Skeletal muscle tissue (tissue), 4 donors: ENCODE measurements around the gene PPARG. TPM values are rescaled to one million over a fixed set of nuclear protein-coding genes. Genes with fewer than 3 reads are reported as not detected.
A peak's percentile ranks its signal among the peaks of the same experiment; 100 is the strongest.
"Not testable (repeated sequence)": the region's sequence is repeated elsewhere in the genome, so short reads cannot be mapped to it uniquely, and the experiment has no call there.

ENCODE experiments used
- H3K27ac ChIP-seq: one replicate; pipeline ENCODE4 v1.7.0; 2013; ENCODE audit warnings: mild to moderate bottlenecking, low read depth, low read length, inconsistent platforms
- H3K27me3 ChIP-seq, 3 donors: one replicate each; pipeline ENCODE4 v1.7.0; 2013; ENCODE audit warnings: low read length in 3 of 3; ENCODE audit not compliant: control insufficient read depth in 3 of 3, insufficient read depth in 3 of 3
- H3K36me3 ChIP-seq, 3 donors: one replicate each; pipeline ENCODE4 v1.7.0; 2013; ENCODE audit warnings: low read length in 3 of 3; ENCODE audit not compliant: control insufficient read depth in 3 of 3, insufficient read depth in 3 of 3
- H3K4me1 ChIP-seq, 3 donors: one replicate each; pipeline ENCODE4 v1.7.0; 2013; ENCODE audit warnings: low read length in 3 of 3, mild to moderate bottlenecking in 3 of 3; ENCODE audit not compliant: control insufficient read depth in 3 of 3, insufficient read depth in 3 of 3
- H3K4me3 ChIP-seq, 3 donors: one replicate each; pipeline ENCODE4 v1.7.0; 2013; ENCODE audit warnings: low read length in 3 of 3
- H3K9ac ChIP-seq, 3 donors: one replicate each; pipeline ENCODE4 v1.7.0; 2013; ENCODE audit warnings: low read length in 3 of 3, mild to moderate bottlenecking in 3 of 3, moderate library complexity in 2 of 3, low read depth in 1 of 3
- H3K9me3 ChIP-seq, 3 donors: one replicate each; pipeline ENCODE4 v1.7.0; 2013; ENCODE audit warnings: low read length in 3 of 3; ENCODE audit not compliant: control insufficient read depth in 3 of 3
- total RNA-seq: library from RNA; depleted of rRNA; stranded (reverse); fragments of >200 nt; gene quantifications from one replicate; pipeline ENCODE4 v1.2.3, GENCODE V29; 2014
- donor health status: Osteomylitis.

PPARG gene
- total RNA-seq, 1 donor from 2014 or later, result 30.3 TPM

DNA sequence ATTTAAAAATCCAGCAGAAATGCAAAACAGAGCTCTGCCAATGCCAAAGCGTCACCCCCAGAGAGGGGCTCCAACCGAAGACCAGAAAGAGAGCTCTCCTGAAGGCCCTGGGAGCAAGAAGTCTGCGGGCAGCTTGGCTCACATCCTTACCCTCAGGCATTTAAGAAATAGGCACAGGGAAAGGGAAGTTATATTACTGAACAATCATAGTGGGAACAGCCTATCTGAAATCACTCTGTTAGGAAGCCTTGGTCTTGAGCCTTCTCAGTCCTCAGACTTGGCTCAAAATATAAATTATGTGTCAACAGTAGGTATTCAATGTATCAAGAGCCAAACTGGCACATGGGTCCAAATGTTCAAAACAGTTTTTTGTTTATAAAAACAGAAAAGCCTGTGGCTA is 10.3 kb upstream of the PPARG start:
- Histone ChIP-seq H3K27me3 (peaks cover 0 to 2% (median 0%) of the 10 kb centered on the region in 3 donors), H3K4me3 (no peak overlapping the region), H3K27ac (no peak overlapping the region), H3K4me1 (no peaks in the 10 kb centered on the region), H3K9me3 (no peaks in the 10 kb centered on the region), H3K9ac (no peak overlapping the region), H3K36me3 (no peaks in the 10 kb centered on the region)

DNA sequence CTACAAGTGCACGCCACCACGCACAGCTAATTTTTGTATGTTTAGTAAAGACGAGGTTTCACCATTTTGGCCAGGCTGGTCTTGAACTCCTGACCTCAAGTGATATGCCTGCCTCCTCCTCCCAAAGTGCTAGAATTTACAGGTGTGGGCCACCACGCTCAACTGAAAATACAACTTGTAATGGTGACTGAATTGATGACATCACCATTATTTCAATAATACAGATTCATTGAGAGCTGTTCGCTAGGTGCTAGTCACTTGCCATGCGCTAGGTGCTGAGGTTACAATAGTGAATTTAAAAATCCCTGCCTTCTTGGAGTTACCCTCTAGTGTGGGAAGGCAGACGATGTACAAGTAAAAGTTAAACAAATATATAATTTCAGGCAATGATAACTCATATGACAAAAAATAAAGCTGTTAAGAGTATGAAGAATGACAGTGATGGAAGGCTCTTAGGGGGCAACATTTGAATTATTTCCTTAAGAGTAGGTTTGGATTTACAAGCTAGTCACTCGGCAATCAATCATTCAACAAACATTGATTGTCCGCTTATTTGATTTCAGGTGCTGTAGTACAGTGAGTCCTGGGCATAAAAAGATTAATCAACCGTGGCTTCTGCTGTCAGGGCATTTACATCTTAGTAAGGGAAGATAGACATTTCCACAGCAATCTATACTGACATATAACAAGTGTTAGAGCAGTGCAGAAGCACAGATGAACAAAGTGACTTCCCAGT is 9.1 kb upstream of the PPARG start:
- Histone ChIP-seq H3K9me3 (no peaks in the 10 kb centered on the region), H3K27ac (no peak overlapping the region), H3K9ac (no peak overlapping the region), H3K4me1 (no peaks in the 10 kb centered on the region), H3K4me3 (no peak overlapping the region), H3K36me3 (no peaks in the 10 kb centered on the region), H3K27me3 (peaks cover 0 to 2% (median 0%) of the 10 kb centered on the region in 3 donors)

DNA sequence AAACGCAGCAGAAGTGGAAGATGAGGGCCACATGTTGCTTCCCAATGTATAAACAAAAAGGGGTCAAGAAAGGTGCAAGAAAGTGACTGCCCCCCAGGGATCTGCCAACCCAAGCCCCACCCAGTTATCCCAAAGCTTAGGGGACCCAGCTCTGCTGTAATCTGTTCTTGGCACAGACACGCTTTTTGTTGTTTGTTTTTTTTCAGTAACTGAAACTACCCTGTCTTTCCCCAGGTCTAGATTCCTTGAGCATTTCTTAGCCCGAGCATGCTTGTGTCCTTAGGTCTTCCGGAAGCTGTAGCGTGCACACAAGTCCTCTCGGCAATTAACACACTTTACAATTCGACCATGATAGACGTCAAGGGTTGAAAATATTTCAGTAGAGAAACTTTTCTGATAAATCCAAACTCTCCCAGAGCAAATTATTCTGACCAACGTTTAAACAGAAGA is 8.5 kb upstream of the PPARG start:
- H3K4me1 ChIP-seq, result no peaks in the 10 kb centered on the region
- no peak overlapping the region for H3K27ac ChIP-seq
- H3K4me3 ChIP-seq, result no peak overlapping the region
- H3K27me3 ChIP-seq, result peaks cover 0 to 3% (median 2%) of the 10 kb centered on the region in 3 donors
- no peaks in the 10 kb centered on the region for H3K36me3 ChIP-seq
- no peak overlapping the region for H3K9ac ChIP-seq
- peaks cover 0 to 4% (median 0%) of the 10 kb centered on the region in 3 donors for H3K9me3 ChIP-seq

DNA sequence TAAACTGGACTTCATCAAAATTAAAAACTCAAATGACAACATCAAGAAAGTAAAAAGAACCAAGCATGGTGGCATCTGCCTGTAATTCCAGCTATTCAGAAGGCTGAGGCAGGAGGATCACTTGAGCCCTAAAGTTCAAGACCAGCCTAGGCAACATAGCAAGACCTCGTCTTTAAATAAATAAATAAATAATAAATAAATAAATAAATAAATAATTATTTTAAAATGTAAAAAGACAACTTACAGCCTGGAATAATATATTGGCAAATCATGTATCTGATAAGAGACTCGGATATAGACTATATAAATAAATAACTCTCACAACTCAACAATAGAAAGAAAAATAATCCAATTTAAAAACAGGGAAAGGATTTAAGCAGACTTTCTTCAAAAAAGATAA is 4.3 kb upstream of the PPARG start:
- no peaks in the 10 kb centered on the region for H3K36me3 ChIP-seq
- H3K27me3 ChIP-seq, result peaks cover 9 to 22% (median 18%) of the 10 kb centered on the region in 3 donors
- peaks cover 4 to 10% (median 9%) of the 10 kb centered on the region in 3 donors for H3K4me1 ChIP-seq
- no peak overlapping the region for H3K9ac ChIP-seq
- H3K9me3 ChIP-seq, result peaks cover 0 to 4% (median 0%) of the 10 kb centered on the region in 3 donors
- no peak overlapping the region for H3K4me3 ChIP-seq
- H3K27ac ChIP-seq, result no peak overlapping the region

DNA sequence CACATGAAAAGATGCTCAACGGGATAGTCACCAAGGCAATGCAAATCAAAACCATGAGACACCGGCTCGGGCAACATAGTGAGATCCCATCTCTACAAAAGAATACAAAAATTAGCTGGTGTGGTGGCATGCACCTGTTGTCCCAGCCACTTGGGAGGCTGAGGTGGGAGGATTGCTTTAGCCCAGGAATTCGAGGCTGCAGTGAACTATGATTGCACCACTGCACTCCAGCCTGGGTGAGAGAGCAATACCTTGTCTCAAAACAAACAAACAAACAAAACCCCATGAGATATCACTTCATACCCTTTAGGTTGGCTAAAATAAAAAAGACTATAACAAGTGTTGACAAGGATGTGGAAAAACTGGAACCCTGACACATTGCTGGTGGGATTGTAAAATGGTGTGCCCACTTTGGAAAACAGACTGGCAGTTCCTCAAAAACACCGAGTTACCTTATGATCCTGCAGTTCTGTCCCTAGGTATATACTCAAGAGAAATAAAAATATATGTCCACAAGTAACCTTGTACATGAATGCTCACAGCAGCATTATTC is 3.8 kb upstream of the PPARG start:
- H3K4me1 ChIP-seq, result peaks cover 4 to 10% (median 9%) of the 10 kb centered on the region in 3 donors
- H3K27me3 ChIP-seq, result peaks cover 9 to 22% (median 18%) of the 10 kb centered on the region in 3 donors
- peaks cover 0 to 4% (median 0%) of the 10 kb centered on the region in 3 donors for H3K9me3 ChIP-seq
- no peak overlapping the region for H3K4me3 ChIP-seq
- H3K9ac ChIP-seq, result no peak overlapping the region
- no peaks in the 10 kb centered on the region for H3K36me3 ChIP-seq
- H3K27ac ChIP-seq, result no peak overlapping the region

DNA sequence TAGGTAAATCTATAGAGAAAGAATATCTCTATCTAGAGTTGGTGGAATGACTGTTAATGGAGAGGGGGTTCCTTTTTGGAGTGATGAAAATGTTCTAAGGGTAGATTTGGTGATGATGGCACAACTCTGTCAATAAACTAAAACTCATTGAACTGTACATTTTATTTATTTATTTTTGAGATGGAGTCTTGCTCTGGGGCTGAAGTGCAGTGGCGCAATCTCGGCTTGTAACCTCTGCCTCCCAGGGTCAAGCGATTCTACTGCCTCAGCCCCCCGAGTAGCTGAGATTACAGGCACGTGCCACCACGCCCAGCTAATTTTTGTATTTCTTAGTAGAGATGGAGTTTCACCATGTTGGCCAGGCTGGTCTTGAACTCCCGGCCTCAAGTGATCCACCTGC is 3.1 kb upstream of the PPARG start:
- H3K27ac ChIP-seq, H3K4me3 ChIP-seq, H3K9me3 ChIP-seq, H3K9ac ChIP-seq, H3K36me3 ChIP-seq: not testable (repeated sequence)
- peaks cover 7 to 22% (median 18%) of the 10 kb centered on the region in 3 donors for H3K27me3 ChIP-seq
- H3K4me1 ChIP-seq, result peaks cover 4 to 10% (median 9%) of the 10 kb centered on the region in 3 donors

DNA sequence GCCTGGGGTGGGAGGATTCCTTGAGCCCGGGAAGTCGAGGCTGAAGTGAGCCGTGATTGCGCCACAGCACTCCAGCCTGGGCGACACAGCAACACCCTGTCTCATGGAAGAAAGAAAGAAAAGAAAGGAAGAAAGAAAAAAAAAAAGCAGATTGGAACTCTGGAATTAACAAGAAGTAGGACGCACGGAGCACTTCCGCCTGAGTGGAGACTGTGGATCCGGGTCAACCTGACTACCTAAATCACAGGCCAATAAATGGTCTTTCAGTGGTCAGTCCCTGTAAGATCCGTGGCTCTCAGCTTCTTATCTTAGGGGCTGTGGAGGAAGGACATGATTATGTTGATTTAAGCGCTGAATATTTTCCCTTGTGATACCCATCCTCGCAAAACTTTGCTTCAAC is 2.4 kb upstream of the PPARG start:
- Histone ChIP-seq H3K4me3 (peak overlapping the region in 1 of 3 donors; percentile 6), H3K27ac (no peak overlapping the region), H3K9me3 (peaks cover 0 to 4% (median 0%) of the 10 kb centered on the region in 3 donors), H3K36me3 (no peaks in the 10 kb centered on the region), H3K27me3 (peaks cover 7 to 22% (median 18%) of the 10 kb centered on the region in 3 donors), H3K9ac (no peak overlapping the region), H3K4me1 (peaks cover 4 to 10% (median 9%) of the 10 kb centered on the region in 3 donors)

DNA sequence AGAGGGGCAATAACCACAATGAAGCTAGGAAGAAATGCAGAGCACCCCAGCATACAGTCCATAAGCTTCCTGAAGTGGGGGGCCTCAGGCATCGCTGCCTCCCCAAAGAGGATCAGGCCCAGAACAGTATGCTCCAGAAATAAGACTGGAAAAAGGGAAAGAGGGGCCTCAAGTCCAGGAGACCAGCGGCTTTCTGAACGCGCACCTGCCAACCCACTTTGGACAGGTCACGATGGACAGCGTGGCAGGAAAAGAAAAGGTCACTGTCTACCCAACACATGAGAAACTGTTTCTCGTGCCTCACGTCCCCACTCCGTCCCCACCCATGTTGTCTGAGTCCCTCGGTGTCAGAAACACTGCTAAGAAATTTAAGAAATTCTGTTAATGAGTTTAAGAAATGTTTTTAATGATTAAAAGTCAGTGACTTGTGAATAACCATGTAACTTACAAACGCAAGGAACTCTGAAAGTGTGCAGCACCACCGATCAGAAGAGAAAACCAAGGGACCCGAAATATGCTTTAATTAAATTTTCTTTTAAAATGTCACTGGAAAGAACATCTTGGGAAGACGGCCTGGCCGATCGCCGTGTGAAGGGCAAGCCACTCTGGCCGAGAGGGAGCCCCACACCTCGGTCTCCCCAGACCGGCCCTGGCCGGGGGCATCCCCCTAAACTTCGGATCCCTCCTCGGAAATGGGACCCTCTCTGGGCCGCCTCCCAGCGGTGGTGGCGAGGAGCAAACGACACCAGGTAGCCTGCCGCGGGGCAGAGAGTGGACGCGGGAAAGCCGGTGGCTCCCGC is 1.7 kb upstream of the PPARG start:
- no peak overlapping the region for H3K27ac ChIP-seq
- peaks cover 0 to 4% (median 0%) of the 10 kb centered on the region in 3 donors for H3K9me3 ChIP-seq
- H3K27me3 ChIP-seq, result peaks cover 7 to 22% (median 18%) of the 10 kb centered on the region in 3 donors
- peak overlapping the region; percentile 27 to 61 (median 52) for H3K9ac ChIP-seq
- H3K4me3 ChIP-seq, result peak overlapping the region; percentile 34 to 57 (median 48)
- no peaks in the 10 kb centered on the region for H3K36me3 ChIP-seq
- peaks cover 4 to 10% (median 9%) of the 10 kb centered on the region in 3 donors for H3K4me1 ChIP-seq

DNA sequence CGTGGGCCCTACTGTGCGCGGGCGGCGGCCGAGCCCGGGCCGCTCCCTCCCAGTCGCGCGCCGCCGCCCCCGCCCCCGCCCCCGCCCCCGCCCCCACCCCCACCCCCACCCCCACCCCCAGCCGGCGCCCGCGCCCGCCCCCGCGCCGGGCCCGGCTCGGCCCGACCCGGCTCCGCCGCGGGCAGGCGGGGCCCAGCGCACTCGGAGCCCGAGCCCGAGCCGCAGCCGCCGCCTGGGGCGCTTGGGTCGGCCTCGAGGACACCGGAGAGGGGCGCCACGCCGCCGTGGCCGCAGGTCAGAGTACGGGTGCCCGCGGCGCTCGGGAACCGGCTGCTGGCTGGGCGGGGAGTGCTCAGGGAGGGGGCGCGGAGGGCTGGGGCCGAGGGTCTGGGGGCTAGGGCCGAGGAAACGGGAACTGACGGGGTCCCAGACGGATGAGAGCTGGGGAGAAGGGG is 1.1 kb upstream of the PPARG start:
- H3K9ac ChIP-seq, result peak overlapping the region; percentile 51 to 76 (median 71)
- H3K27me3 ChIP-seq, result peaks cover 7 to 22% (median 18%) of the 10 kb centered on the region in 3 donors
- H3K36me3 ChIP-seq, result no peaks in the 10 kb centered on the region
- H3K4me3 ChIP-seq, result peak overlapping the region; percentile 59 to 73 (median 71)
- peaks cover 0 to 4% (median 0%) of the 10 kb centered on the region in 3 donors for H3K9me3 ChIP-seq
- peak overlapping the region; percentile 74 for H3K27ac ChIP-seq
- H3K4me1 ChIP-seq, result peaks cover 4 to 10% (median 9%) of the 10 kb centered on the region in 3 donors
